ENCODE measurements around the gene LEFTY1. TPM values are rescaled to one million over a fixed set of nuclear protein-coding genes. Genes with fewer than 3 reads are reported as not detected.

Gene LEFTY1
- total and polyA plus RNA-seq, 9 of the 15 experiments (the other 6 are each of a cell fraction or from before 2014, with no cell fraction given) = 0.07 to 0.24 (median 0.17) TPM; not detected in 5

DNA sequence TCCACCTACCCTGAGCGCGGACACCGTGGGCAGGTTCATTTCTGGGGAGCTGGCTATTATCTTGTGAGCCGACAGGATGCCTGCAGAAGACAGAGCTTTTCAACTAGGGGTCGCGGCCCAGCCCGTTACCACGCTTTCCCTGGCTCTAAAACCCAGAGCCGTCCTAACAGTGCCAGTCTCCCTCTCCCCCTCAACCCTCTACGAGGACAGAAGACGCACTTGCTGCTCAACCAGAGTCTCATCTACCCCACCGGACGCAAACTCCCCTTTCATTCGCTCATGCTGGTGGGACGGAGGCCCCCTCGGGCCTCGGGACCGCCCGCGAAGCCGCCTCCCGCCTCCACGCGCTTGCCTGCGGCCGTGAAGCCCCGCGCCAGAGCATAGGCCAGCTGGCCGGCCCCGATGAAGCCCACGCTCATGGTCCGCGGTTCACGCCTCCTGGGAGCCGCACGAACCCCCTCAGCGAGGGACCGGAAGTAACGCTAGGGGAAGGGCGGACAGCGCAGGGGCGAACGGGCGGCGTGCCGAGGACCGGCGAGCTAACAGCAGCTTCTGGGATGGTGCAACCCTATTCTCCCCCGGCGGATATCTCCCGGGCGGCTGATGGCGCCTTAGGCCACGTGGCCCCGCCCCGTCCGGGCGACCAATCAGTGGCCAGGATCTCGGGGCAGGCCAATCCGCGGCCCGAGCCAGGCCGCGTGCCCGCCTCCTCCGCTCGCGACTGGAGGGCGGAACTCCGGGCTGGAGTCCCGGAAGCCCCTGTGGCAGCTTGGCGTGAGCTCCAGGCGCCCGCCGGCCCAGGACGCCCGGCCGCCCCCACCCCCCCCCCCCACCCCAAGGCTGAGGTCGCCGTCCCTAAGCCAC is 35.0 kb upstream of the LEFTY1 start, which contains the start of gene PYCR2 (continued):
- TF ChIP-seq NRF1 (conservative IDR thresholded peaks at IDR 0.05 in 1 of 2, IDR thresholded peaks at IDR 0.05 in 1 of 2) = peak; percentile 60 to 68; a peak in 3 of 4 replicates
- TF ChIP-seq ZNF695 (CRISPR knock-in tag; IDR thresholded peaks at IDR 0.05) = no peak
- TF ChIP-seq SRSF7 (optimal IDR thresholded peaks at IDR 0.05; ENCODE audit: low read depth, low read length) = no peak
- no peak for TF ChIP-seq NELFE (IDR thresholded peaks at IDR 0.05; ENCODE audit: insufficient read depth, insufficient read length)
- no peak for TF ChIP-seq GTF2A2 (tag; IDR thresholded peaks at IDR 0.05)
- TF ChIP-seq CHD2 (IDR thresholded peaks at IDR 0.05; ENCODE audit: low read depth, low read length) = peak; percentile 78
- TF ChIP-seq TOE1 (IDR thresholded peaks at IDR 0.05; ENCODE audit: borderline replicate concordance) = peak; percentile 44; the same call in 1 of the 2 replicates
- no peak; the same call in 1 of the 2 replicates for TF ChIP-seq TOE1 (CRISPR knock-in tag; IDR thresholded peaks at IDR 0.05; ENCODE audit: borderline replicate concordance, low read depth)
- 0 out of 2 replicates have a peak, but pooled peaks have one; percentile 49 for TF ChIP-seq TCF7 (IDR thresholded peaks at IDR 0.05; ENCODE audit: borderline replicate concordance)
- TF ChIP-seq RBM34 (IDR thresholded peaks at IDR 0.05; ENCODE audit: borderline replicate concordance, insufficient read depth, low read length) = 0 out of 2 replicates have a peak, but pooled peaks have one; percentile 24
- TF ChIP-seq HNRNPLL (IDR thresholded peaks at IDR 0.05; ENCODE audit: low read depth, low read length, poor library complexity, severe bottlenecking) = peak; percentile 83
- TF ChIP-seq RB1 (IDR thresholded peaks at IDR 0.05; ENCODE audit: low read depth) = peak; percentile 81
- TF ChIP-seq, protein P1, sequence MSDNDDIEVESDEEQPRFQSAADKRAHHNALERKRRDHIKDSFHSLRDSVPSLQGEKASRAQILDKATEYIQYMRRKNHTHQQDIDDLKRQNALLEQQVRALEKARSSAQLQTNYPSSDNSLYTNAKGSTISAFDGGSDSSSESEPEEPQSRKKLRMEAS (CRISPR knock-in tag; IDR thresholded peaks at IDR 0.05) = peak; percentile 96
- TF ChIP-seq, protein P2, sequence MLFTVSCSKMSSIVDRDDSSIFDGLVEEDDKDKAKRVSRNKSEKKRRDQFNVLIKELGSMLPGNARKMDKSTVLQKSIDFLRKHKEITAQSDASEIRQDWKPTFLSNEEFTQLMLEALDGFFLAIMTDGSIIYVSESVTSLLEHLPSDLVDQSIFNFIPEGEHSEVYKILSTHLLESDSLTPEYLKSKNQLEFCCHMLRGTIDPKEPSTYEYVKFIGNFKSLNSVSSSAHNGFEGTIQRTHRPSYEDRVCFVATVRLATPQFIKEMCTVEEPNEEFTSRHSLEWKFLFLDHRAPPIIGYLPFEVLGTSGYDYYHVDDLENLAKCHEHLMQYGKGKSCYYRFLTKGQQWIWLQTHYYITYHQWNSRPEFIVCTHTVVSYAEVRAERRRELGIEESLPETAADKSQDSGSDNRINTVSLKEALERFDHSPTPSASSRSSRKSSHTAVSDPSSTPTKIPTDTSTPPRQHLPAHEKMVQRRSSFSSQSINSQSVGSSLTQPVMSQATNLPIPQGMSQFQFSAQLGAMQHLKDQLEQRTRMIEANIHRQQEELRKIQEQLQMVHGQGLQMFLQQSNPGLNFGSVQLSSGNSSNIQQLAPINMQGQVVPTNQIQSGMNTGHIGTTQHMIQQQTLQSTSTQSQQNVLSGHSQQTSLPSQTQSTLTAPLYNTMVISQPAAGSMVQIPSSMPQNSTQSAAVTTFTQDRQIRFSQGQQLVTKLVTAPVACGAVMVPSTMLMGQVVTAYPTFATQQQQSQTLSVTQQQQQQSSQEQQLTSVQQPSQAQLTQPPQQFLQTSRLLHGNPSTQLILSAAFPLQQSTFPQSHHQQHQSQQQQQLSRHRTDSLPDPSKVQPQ (CRISPR knock-in tag; IDR thresholded peaks at IDR 0.05; ENCODE audit: borderline replicate concordance) = 0 out of 2 replicates have a peak, but pooled peaks have one; percentile 49
- peak; percentile 92 for TF ChIP-seq CEBPG (CRISPR knock-in tag; IDR thresholded peaks at IDR 0.05)
- peak; percentile 55 to 89; a peak in 3 of 4 replicates for TF ChIP-seq CEBPG (tag; conservative IDR thresholded peaks at IDR 0.05 in 1 of 2, IDR thresholded peaks at IDR 0.05 in 1 of 2)
- TF ChIP-seq NCOR1 (IDR thresholded peaks at IDR 0.05) = peak; percentile 5; the same call in 1 of the 2 replicates
- TF ChIP-seq DMBX1 (CRISPR knock-in tag; IDR thresholded peaks at IDR 0.05; ENCODE audit: borderline replicate concordance) = no peak
- 0 out of 2 replicates have a peak, but pooled peaks have one; percentile 44 for TF ChIP-seq OTX1 (CRISPR knock-in tag; IDR thresholded peaks at IDR 0.05)
- TF ChIP-seq VEZF1 (CRISPR knock-in tag; IDR thresholded peaks at IDR 0.05) = peak; percentile 95
- TF ChIP-seq KDM2B (CRISPR knock-in tag; IDR thresholded peaks at IDR 0.05) = peak; percentile 63; the same call in 1 of the 2 replicates
- no peak for TF ChIP-seq HNRNPH1 (optimal IDR thresholded peaks at IDR 0.05; ENCODE audit: low read depth, low read length)
- peak; percentile 39 for TF ChIP-seq CBFA2T3 (IDR thresholded peaks at IDR 0.05)

All from K562 (cell line).